NCI-H1105 treated with DMSO at 0.1 percent for 48 hours (cell line): ENCODE results near the gene TCF20.

Source experiments
- DNase-seq: peaks from one replicate; lab custom pipeline; 2025; lab: John Stamatoyannopoulos, UW

Gene TCF20

GRCh38 chr22:42270510-42271190 is at the start of gene TCF20:
TCF20 (minus strand) TSS chr22:42270653; CDS start chr22:42215305, 55,348 bp downstream.
- DNase-seq: peak; percentile 73

GRCh38 chr22:42319386-42319785 is 48.9 kb upstream of the TCF20 start:
- DNase-seq: no peak

GRCh38 chr22:42318967-42319366 is 48.5 kb upstream of the TCF20 start:
- no peak for DNase-seq

- DNase-seq: peak; percentile 83
Observed at GRCh38 chr22:42317691-42318547, 47.5 kb upstream of the TCF20 start.

- no peak for DNase-seq
Observed at GRCh38 chr22:42317008-42317407, 46.6 kb upstream of the TCF20 start.

- no peak for DNase-seq
Observed at GRCh38 chr22:42315392-42315756, 44.9 kb upstream of the TCF20 start.

GRCh38 chr22:42314709-42315391 is 44.4 kb upstream of the TCF20 start:
- DNase-seq: no peak

GRCh38 chr22:42313804-42314581 is 43.5 kb upstream of the TCF20 start:
- peak; percentile 92 for DNase-seq

GRCh38 chr22:42313204-42313603 is 42.8 kb upstream of the TCF20 start:
- DNase-seq: no peak

GRCh38 chr22:42310291-42311015 is 40.0 kb upstream of the TCF20 start:
- DNase-seq: no peak

- no peak for DNase-seq
Observed at GRCh38 chr22:42309865-42310264, 39.4 kb upstream of the TCF20 start.

GRCh38 chr22:42308892-42309468 is 38.5 kb upstream of the TCF20 start:
- no peak for DNase-seq

GRCh38 chr22:42307806-42308563 is 37.5 kb upstream of the TCF20 start:
- no peak for DNase-seq

- no peak for DNase-seq
Observed at GRCh38 chr22:42306010-42306409, 35.6 kb upstream of the TCF20 start.

- DNase-seq: no peak
Observed at GRCh38 chr22:42304324-42304790, 33.9 kb upstream of the TCF20 start.

GRCh38 chr22:42303396-42304323 is 33.2 kb upstream of the TCF20 start:
- no peak for DNase-seq

GRCh38 chr22:42301742-42302102 is 31.3 kb upstream of the TCF20 start:
- no peak for DNase-seq

GRCh38 chr22:42301077-42301741 is 30.8 kb upstream of the TCF20 start:
- no peak for DNase-seq
